GM13976 (cell line): Measurements from ENCODE around the gene PCGF1.

Experiments
- DNase-seq: peaks from one replicate; pipeline ENCODE4 v3.0.0; 2012; ENCODE audit warnings: low spot score
- CTCF ChIP-seq: IDR thresholded peaks from 2 replicates; pipeline ENCODE4 v1.5.1; 2012; ENCODE audit warnings: borderline replicate concordance, mild to moderate bottlenecking; ENCODE audit not compliant: insufficient read depth; ENCODE audit errors: extremely low read depth, missing control alignments, control extremely low read depth
- in situ Hi-C: fragments of 300-500 bp; cut with MboI; formaldehyde crosslinking; loops from one replicate; pipeline ENCODE4 v1.12.0; 2022; ENCODE audit warnings: low sequenced_read_pairs, mixed read lengths, inconsistent platforms; ENCODE audit not compliant: unreplicated experiment

PCGF1 gene

GRCh38 chr2:74499940-74500577 lies 7.4 kb downstream of the PCGF1 start:
- in situ Hi-C loops: loop anchor here (25.0 kb wide), 1 partner anchor 362 kb away; no protein-coding TSS in a partner anchor
- no peak for TF ChIP-seq CTCF
- DNase-seq: no peak

GRCh38 chr2:74499267-74499939 lies 8.1 kb downstream of the PCGF1 start, which contains the start of gene LBX2:
Gene LBX2, minus strand, starts transcription at chr2:74499603. Its CDS starts 66 bp downstream, at chr2:74499537.
- TF ChIP-seq CTCF: no peak
- DNase-seq: no peak
- in situ Hi-C loops: loop anchor here (25.0 kb wide), 1 partner anchor 363 kb away; no protein-coding TSS in a partner anchor

- peak; percentile 57 for DNase-seq
- in situ Hi-C loops: loop anchor here (25.0 kb wide), 1 partner anchor 364 kb away; no protein-coding TSS in a partner anchor
- TF ChIP-seq CTCF: no peak
Measured at GRCh38 chr2:74498500-74499266, 8.8 kb downstream of the PCGF1 start.

- DNase-seq: peak; percentile 65
- in situ Hi-C loops: loop anchor here (25.0 kb wide), 1 partner anchor 364 kb away; no protein-coding TSS in a partner anchor
- no peak for TF ChIP-seq CTCF
Measured at GRCh38 chr2:74497777-74498499, 9.6 kb downstream of the PCGF1 start.

- in situ Hi-C loops: loop anchor here (25.0 kb wide), 1 partner anchor 365 kb away; no protein-coding TSS in a partner anchor
Measured at GRCh38 chr2:74496997-74497776, 10.3 kb downstream of the PCGF1 start.

More at GRCh38 chr2:74496997-74497776, 10.3 kb downstream of the PCGF1 start:
- no peak for DNase-seq
- no peak for TF ChIP-seq CTCF
